GM19193 (cell line): ENCODE measurements around the gene DDX25.

Experiments
- POLR2A ChIP-seq: IDR thresholded peaks from 4 replicates; pipeline ENCODE4 v1.6.1; 2011; ENCODE audit not compliant: insufficient read depth, insufficient read length; ENCODE audit errors: extremely low read depth

DDX25 gene

GRCh38 chr11:125901872-125902271 lies 2.4 kb upstream of the DDX25 start:
- TF ChIP-seq POLR2A, result no peak

DNA sequence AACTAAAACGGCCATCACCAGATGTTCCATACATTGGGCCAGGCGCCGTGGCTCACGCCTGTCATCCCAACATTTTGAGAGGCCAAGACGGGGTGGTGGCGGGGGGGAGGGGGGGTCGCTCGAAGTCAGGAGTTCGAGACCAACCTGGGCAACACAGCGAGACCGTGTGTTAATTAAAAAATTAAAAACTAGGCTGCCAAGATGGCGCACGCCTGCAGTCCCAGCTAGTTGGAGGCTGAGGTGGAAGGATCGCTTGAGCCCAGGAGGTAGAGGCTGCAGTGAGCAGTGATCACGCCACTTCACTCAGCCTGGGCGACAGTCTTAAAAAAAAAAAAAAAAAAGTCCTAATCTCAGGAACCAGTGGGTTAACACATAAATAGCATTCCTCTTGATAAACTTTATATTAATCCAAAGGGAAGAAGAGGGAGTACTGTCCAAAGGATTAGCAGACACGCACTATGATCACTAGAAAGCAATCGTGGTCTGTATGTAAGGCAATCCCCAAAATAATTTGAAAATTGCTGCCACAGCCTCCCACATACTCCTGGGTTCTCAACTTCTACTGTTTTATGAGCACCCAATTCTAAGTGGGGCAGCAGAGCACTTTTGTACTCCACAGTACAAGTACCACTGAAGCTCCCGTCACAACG lies 1.9 kb upstream of the DDX25 start:
- no peak for TF ChIP-seq POLR2A

GRCh38 chr11:125902927-125903710 lies 1.2 kb upstream of the DDX25 start, which contains the start of gene PUS3:
Gene PUS3, minus strand, starts transcription at chr11:125903206. Its CDS starts 6,922 bp downstream, at chr11:125896284.
- peak; percentile 80 for TF ChIP-seq POLR2A

DNA sequence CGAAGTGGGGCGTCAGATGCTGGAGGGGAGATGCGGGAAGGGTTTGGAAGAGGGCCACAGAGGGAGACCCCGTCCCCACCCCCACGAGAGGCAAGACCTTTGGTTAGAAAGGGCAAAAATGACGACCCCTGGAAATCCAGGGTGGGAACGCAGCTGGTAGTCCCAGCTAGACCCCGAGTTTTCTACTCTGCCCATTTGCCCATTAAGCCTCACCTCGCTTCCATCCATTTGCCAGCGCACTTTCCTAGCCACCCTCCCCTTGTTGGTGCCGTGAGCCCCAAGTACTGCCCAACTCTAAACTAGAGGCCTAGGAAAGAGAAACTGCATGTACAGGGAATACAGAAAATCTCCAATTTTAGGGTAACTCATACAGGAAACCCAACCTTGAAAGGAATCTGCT lies 370 bp downstream of the DDX25 start:
- TF ChIP-seq POLR2A, result no peak

GRCh38 chr11:125910226-125910849 lies 6.0 kb downstream of the DDX25 start:
- no peak for TF ChIP-seq POLR2A

- no peak for TF ChIP-seq POLR2A
Observed at GRCh38 chr11:125916683-125917347, 12.5 kb downstream of the DDX25 start.

- no peak for TF ChIP-seq POLR2A
Observed at GRCh38 chr11:125918140-125918840, 14.0 kb downstream of the DDX25 start.

GRCh38 chr11:125921042-125921441 lies 16.7 kb downstream of the DDX25 start:
- no peak for TF ChIP-seq POLR2A

DNA sequence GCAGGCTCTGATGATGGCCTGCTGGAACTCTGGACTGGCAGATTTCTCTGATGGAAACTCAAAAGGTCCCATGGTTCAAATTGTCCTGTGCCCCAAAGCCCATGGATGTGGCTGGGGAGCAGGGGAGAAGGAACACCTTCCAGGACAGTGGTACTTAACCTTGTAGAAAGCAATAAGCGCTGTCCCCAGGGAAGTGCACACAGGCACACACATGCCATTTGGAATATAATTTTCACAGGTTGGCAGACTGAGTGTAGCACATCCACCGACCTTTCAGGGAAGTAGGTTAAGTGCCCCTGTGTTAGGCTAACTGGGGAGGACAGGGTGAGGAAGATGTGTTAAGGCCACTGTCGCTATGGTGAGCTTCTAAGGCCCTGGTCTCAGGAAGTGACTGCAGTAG lies 17.8 kb downstream of the DDX25 start:
- TF ChIP-seq POLR2A, result no peak

DNA sequence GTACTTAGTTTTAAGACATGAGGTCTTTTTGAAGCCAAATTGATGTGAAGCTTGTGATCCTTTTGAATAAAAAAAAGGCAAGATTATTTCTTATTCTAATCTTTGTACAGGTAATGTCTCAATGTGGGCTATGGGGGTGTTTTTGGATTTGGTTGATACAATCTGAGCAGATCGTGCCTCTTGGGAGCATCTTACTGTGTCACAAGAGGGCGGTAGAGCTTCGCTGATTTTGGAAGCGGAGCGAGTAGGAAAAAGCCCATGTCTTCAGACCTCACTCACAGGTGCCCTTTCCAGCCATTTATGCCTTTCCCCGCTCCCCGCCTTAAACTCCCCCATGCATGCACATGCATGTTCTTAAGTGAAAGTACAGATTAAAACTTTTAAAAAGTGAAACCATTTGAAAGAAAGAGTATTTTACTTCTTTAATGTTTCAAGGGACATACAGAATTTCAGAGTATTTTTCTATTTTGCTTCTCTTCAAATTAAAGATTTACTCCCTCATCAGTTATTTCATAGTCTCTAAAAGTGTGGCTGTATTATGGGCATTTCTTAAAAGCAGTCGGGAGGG lies 18.8 kb downstream of the DDX25 start:
- TF ChIP-seq POLR2A, result no peak

- TF ChIP-seq POLR2A, result no peak
Observed at GRCh38 chr11:125923633-125924032, 19.3 kb downstream of the DDX25 start.

- no peak for TF ChIP-seq POLR2A
Observed at GRCh38 chr11:125924384-125925007, 20.2 kb downstream of the DDX25 start.

- no peak for TF ChIP-seq POLR2A
Observed at GRCh38 chr11:125925247-125925740, 21.0 kb downstream of the DDX25 start.

DNA sequence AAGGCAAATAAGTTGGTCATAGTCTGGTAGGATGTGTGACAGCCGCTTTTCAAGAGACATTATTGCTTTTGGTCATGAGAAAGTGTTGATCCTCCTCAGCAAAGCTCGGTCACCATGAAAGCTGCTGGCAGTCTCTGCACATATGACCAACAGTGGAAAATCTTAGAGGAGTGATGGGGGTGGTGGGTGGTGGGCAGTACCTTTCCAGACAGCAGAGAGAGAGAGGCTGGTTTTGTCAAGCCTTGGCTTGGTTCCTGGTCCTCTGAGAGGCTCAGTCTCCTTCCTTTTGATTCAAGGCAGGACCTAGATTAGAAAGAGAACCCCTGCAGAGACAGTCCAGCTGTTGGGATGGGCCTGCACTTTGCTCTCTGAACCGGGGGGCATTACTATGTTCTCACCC lies 21.5 kb downstream of the DDX25 start:
- TF ChIP-seq POLR2A, result no peak
